HepG2 (cell line): Measurements from ENCODE around the gene ACTL8. TPM values are rescaled to one million over a fixed set of nuclear protein-coding genes. Genes with fewer than 3 reads are reported as not detected.

Source experiments
- CREB3 ChIP-seq: sonication (generic); formaldehyde crosslinking; IDR thresholded peaks from 2 replicates; pipeline ENCODE4 v1.5.0; 2020; ENCODE audit warnings: missing genetic modification reagents
- MTF2 ChIP-seq: sonication (generic); formaldehyde crosslinking; IDR thresholded peaks from 2 replicates; pipeline ENCODE4 v1.5.0; 2020; ENCODE audit warnings: missing genetic modification reagents, borderline replicate concordance
- ZFP41 ChIP-seq: sonication (generic); formaldehyde crosslinking; IDR thresholded peaks from 2 replicates; pipeline ENCODE4 v1.4.0; 2020; ENCODE audit warnings: mild to moderate bottlenecking, missing genetic modification reagents, borderline replicate concordance
- ZNF24 ChIP-seq: fragments of 450-650 bp; IDR thresholded peaks from 2 replicates; pipeline ENCODE4 v1.6.1; 2017; ENCODE audit warnings: antibody characterized with exemption, mild to moderate bottlenecking
- ZNF768 ChIP-seq: sonication (generic); formaldehyde crosslinking; IDR thresholded peaks from 2 replicates; pipeline ENCODE4 v1.4.0; 2020; ENCODE audit warnings: missing genetic modification reagents
- polyA plus RNA-seq, 8 experiments: library from polyadenylated mRNA; depleted of rRNA in 3 of 8; stranded (reverse) in 7 of 8; unstranded in 1 of 8; fragments of >200 nt; fragmentation: Illumina TruSeq in 4 of 8; extraction: Trizol in 4 of 8; gene quantifications; 2 replicates each; pipeline versions ENCODE4 v1.2.1 to v1.2.3, GENCODE V29; 2011 to 2016; ENCODE audit warnings: low read depth in 4 of 8, missing spikeins in 1 of 8, mixed read lengths in 1 of 8; ENCODE audit not compliant: insufficient read depth in 1 of 8
- total RNA-seq, 5 experiments: library from RNA; depleted of rRNA; stranded (reverse); fragments of >200 nt; fragmentation: Illumina TruSeq; extraction: Trizol; gene quantifications; 2 replicates each; pipeline ENCODE4 v1.2.3, GENCODE V29; 2016; ENCODE audit warnings: low read depth in 1 of 5
- TF ChIP-seq, protein P1 (sequence below): sonication (generic); formaldehyde crosslinking; IDR thresholded peaks from 2 replicates; pipeline ENCODE4 v1.4.0; 2020; ENCODE audit warnings: missing genetic modification reagents, mild to moderate bottlenecking, borderline replicate concordance
- TF ChIP-seq, protein P2 (sequence below): sonication (generic); formaldehyde crosslinking; IDR thresholded peaks from 2 replicates; pipeline ENCODE4 v1.5.0; 2020; ENCODE audit warnings: missing genetic modification reagents, mild to moderate bottlenecking, borderline replicate concordance

The ACTL8 gene
- total and polyA plus RNA-seq, 2 of the 13 experiments (the other 11 are each of a cell fraction or from before 2014, with no cell fraction given): 0.09 to 0.64 TPM

DNA sequence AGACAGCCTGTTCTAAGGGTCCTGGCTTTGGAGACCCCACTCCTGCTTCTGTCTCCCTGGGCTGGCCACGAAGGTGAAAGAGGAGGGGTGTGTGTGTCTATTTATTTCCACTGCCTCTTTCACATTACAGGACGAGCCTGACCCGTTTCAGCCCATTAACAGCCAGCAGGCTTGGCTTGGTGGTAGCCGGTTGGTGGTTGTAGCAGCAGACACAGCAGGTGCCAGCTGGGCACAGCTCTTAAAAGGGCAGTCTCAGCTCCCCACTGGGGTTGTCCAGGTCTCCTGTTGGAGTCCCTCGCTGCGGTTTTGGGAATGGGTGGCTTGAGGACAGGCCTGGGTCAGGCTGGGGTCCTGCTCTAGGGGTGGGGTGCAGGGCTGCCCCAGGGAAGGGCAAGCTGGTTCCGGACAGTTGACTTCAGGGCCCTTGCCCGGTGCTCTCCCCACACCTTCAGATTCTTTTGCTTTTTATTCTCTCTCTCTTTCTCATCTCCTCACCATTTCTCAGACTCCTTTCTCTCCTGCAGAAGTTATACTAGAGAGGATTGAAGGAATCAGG is 84.6 kb downstream of the ACTL8 start (continued):
- TF ChIP-seq, protein P1, sequence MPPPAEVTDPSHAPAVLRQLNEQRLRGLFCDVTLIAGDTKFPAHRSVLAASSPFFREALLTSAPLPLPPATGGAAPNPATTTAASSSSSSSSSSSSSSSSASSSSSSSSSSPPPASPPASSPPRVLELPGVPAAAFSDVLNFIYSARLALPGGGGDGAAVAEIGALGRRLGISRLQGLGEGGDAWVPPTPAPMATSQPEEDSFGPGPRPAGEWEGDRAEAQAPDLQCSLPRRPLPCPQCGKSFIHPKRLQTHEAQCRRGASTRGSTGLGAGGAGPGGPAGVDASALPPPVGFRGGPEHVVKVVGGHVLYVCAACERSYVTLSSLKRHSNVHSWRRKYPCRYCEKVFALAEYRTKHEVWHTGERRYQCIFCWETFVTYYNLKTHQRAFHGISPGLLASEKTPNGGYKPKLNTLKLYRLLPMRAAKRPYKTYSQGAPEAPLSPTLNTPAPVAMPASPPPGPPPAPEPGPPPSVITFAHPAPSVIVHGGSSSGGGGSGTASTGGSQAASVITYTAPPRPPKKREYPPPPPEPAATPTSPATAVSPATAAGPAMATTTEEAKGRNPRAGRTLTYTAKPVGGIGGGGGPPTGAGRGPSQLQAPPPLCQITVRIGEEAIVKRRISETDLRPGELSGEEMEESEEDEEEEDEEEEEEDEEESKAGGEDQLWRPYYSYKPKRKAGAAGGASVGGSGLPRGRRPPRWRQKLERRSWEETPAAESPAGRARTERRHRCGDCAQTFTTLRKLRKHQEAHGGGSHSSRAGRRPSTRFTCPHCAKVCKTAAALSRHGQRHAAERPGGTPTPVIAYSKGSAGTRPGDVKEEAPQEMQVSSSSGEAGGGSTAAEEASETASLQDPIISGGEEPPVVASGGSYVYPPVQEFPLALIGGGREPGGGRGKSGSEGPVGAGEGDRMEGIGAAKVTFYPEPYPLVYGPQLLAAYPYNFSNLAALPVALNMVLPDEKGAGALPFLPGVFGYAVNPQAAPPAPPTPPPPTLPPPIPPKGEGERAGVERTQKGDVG (CRISPR knock-in tag): no peak
- TF ChIP-seq, protein P2, sequence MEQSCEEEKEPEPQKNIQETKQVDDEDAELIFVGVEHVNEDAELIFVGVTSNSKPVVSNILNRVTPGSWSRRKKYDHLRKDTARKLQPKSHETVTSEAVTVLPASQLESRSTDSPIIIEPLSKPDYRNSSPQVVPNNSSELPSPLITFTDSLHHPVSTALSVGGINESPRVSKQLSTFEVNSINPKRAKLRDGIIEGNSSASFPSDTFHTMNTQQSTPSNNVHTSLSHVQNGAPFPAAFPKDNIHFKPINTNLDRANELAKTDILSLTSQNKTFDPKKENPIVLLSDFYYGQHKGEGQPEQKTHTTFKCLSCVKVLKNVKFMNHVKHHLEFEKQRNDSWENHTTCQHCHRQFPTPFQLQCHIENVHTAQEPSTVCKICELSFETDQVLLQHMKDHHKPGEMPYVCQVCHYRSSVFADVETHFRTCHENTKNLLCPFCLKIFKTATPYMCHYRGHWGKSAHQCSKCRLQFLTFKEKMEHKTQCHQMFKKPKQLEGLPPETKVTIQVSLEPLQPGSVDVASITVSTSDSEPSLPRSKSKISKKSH (CRISPR knock-in tag): no peak
- TF ChIP-seq ZFP41 (CRISPR knock-in tag): no peak
- no peak for TF ChIP-seq MTF2 (CRISPR knock-in tag)
- TF ChIP-seq ZNF768 (CRISPR knock-in tag): no peak
- no peak for TF ChIP-seq ZNF24
- TF ChIP-seq CREB3 (CRISPR knock-in tag): no peak
